CD4-positive, alpha-beta T cell treated with Interleukin-15 for 1 hour (primary cell): ENCODE data around the gene NIT2.
"Not testable (repeated sequence)": the region's sequence is repeated elsewhere in the genome, so short reads cannot be mapped to it uniquely, and the experiment has no call there.

Experiments used
- DNase-seq: peaks from one replicate; pipeline ENCODE4 v3.0.0-alpha.2; 2020

NIT2 gene

GRCh38 chr3:100339786-100340185 lies 5.2 kb downstream of the NIT2 start:
- no peak for DNase-seq

DNA sequence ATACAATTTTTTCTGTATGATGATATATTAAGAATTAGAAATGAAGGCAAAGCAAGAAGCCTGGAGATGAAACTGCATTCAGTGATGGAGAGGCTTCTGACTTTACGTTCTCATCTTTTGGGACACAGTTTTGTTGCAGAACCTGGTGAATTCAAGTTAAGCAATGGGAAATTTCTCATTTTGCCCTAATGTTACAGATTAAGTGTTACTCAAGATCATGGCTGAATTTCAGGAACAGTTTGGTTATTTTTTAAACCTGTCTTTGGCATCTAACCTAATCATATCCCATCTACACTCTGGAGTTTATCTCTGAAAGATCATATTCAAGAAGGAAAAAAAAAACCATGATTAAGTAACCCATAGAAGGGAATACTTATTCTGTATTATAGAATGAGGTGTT lies 6.0 kb downstream of the NIT2 start:
- DNase-seq: no peak

- no peak for DNase-seq
These were observed 14.2 kb downstream of the NIT2 start for GRCh38 chr3:100348727-100349126.

DNA sequence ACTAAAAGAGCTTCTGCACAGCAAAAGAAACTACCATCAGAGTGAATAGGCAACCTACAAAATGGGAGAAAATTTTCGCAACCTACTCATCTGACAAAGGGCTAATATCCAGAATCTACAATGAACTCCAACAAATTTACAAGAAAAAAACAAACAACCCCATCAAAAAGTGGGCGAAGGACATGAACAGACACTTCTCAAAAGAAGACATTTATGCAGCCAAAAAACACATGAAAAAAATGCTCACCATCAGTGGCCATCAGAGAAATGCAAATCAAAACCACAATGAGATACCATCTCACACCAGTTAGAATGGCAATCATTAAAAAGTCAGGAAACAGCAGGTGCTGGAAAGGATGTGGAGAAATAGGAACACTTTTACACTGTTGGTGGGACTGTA lies 17.2 kb downstream of the NIT2 start:
- not testable (repeated sequence) for DNase-seq

GRCh38 chr3:100352296-100353231 lies 18.0 kb downstream of the NIT2 start:
- DNase-seq: no peak

- no peak for DNase-seq
These were observed 20.3 kb downstream of the NIT2 start for GRCh38 chr3:100354850-100355249.

DNA sequence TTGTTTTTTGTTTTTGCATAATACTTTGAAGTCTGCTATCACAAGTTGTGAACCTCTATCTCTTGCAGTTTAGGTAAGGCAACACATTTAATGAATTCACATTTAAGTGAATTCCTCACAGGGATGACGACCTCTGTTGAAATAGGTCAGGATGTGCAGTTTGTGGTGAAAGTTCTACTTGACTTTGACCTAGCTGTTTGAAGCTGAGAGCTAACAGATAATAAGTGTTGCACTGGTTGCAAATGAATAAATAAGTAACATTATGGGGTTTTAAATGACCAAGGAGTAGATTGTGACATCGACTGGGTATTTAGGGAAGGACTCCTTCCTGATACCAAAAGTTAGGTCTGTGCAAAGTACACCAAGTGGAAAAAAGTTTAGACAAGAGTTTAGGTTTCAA lies 23.9 kb downstream of the NIT2 start:
- DNase-seq: no peak

GRCh38 chr3:100359035-100359434 lies 24.5 kb downstream of the NIT2 start:
- DNase-seq: no peak

DNA sequence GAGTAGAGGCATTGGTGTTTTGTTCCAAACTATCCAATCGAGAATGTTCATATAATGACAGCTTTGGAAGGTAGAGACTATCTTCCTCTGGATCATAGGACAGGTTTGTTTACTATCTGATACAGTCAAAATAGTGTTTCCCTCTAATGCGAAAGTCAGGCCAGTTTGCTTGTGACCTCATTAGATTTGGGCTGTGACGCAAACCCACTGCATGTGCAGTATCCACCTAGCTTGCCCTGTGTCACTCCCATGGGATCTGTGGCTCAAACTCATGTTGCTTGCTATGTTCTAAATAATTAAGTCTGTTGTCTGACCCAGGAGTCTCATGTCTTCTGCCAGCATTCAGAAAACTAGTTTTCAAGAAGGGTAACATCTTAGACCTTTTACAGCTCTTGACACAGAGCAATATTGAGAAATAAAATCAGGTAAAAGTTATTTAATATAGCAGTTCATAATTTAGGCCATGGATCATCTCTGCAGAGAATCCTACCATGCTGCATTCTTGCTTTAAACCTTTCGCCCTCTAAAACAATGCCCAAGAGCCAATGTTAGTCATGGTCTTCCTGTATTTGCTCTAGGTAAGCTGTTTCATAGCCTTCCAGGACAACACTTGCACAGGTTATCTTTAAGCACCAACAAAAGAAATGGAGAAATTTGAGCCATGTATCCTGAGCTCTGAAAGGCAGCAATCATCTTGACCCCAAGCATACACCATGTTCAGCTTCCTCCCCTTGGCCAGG lies 26.4 kb downstream of the NIT2 start:
- DNase-seq: no peak

DNA sequence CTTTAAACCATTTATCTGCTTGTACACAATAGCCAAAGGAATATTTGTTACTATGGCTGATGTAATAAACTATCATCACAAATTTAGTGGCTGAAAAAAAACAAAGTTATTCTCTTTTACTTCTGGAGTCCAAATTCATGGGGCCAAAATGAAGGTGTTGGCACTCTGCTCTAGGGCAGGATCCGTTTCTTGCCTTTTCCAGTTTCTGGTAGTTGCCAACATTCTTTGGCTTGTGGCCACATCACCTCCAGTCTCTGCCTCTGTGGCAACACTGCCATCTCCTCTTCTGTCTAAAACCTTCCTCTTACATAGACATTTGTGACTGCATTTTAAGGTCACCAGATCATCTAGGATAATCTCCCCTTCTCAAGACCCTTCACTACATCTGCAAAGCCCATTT lies 27.3 kb downstream of the NIT2 start:
- DNase-seq: no peak

- no peak for DNase-seq
These were observed 29.9 kb downstream of the NIT2 start for GRCh38 chr3:100364421-100364820.

DNA sequence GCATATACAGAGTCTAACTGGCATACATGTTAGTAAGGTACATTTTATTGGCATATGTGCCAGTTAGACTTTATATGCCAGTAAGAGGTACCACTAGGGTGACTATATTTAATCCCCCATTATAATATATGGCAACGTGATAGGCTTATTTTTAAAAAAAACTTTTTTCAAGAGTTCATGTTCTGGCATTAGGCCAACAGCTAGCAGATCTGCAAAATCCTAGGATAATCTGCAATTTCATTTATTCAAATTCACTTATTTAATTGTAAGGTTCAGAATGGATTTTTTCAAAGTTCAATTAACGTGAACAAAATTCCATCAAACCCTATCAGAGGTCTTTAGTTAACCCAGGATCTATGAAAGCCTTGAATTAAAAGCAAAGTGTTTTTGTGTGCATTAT lies 31.9 kb downstream of the NIT2 start:
- DNase-seq: no peak

- DNase-seq: no peak
These were observed 33.9 kb downstream of the NIT2 start for GRCh38 chr3:100368441-100368840.

DNA sequence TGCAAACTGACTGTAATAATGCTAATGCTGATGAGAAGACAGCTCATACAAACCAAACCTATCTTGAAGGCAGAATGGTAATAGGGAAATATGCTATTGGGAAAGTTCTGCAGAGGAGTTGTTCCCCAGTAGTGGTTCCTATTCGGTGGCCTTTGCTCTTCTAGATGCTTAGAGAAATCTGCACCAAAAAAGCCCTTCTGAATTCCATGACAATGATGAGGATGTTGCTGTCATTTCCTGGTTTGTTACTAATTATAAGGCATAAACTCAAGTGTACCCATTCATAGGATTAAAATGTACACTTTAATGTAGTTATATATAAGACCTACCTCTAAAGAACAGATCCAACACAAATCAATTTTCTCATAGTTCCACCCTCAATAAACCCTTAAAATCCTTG lies 36.2 kb downstream of the NIT2 start:
- DNase-seq: no peak

GRCh38 chr3:100374521-100374920 lies 40.0 kb downstream of the NIT2 start:
- DNase-seq: no peak

- no peak for DNase-seq
These were observed 41.7 kb downstream of the NIT2 start for GRCh38 chr3:100376301-100376700.

GRCh38 chr3:100384733-100385525 lies 50.4 kb downstream of the NIT2 start:
- DNase-seq: no peak

DNA sequence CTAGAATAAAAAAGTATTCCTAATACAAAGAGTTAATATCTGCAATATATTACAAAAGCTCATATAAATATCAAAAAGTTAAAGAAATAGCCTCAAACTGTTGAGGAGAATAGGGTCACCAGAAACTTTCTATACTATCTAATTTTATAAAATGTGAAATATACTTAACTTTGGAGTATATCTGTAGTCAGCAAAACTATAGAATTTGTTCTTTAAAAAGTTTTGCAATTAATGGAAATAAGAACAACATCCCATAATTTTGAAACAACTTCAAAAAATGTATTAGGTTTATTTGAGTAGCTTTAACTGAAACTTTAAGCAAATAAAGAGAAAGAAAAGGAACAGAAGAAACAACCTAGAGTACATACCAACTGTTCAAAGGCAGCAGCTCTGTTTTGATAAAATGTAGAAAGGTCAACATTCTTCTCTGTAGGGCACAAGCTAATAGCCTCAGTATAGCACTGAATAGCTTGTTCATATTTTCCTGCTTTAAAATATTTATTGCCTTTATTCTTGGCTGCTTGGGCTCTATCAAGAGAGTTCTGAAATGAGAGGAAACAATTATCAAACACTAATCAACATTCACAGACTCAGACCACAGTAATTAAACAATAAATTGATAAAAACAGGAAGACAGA lies 52.0 kb downstream of the NIT2 start:
- no peak for DNase-seq

- no peak for DNase-seq
These were observed 54.5 kb downstream of the NIT2 start for GRCh38 chr3:100389025-100389424.

- no peak for DNase-seq
These were observed 61.3 kb downstream of the NIT2 start for GRCh38 chr3:100395679-100396431.

DNA sequence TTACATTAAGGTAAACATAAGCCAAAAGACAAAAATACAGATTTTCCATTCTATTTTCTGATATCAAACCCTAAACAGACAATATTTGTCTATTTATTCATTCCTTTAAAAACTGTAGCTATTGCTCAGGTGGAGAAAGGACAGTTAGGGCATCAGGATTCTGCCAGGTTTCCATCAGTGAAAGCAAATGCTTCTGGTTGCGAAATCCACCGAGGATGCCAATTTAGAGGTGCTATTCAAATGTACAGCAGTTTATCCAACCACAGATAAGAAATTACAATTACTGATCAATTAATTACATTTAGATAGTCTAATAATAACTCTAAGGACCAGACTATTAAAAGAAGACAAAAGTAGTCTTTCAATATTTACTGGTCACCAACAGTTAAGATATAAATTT lies 62.4 kb downstream of the NIT2 start:
- no peak for DNase-seq
